Adrenal gland (tissue), 12 donors: ENCODE data around the gene UCN3. TPM values are rescaled to one million over a fixed set of nuclear protein-coding genes. Genes with fewer than 3 reads are reported as not detected.

Experiments
- DNase-seq, 7 donors: peaks; one replicate each; pipeline ENCODE4 v3.0.0-alpha.2; 2019 to 2020
- H3K27ac ChIP-seq, 5 donors: fragments of 200-600 bp; sonication (generic) in 4 of 5; 1 replicate in 3 of 5; 2 replicates in 2 of 5; pipeline versions ENCODE4 v1.5.1 to v1.8.0; 2016 to 2020; ENCODE audit warnings: mild to moderate bottlenecking in 1 of 5
- H3K27me3 ChIP-seq: fragments of 200-600 bp; 2 replicates; pipeline ENCODE4 v1.8.0; 2021
- H3K36me3 ChIP-seq, 2 donors: fragments of 200-600 bp; replicated peaks in 1 of 2; 1 replicate in 1 of 2; 2 replicates in 1 of 2; pipeline versions ENCODE4 v1.5.1 to v1.8.0; 2018 to 2022
- H3K4me1 ChIP-seq, 2 donors: fragments of 200-600 bp; replicated peaks in 1 of 2; 1 replicate in 1 of 2; 2 replicates in 1 of 2; pipeline versions ENCODE4 v1.5.1 to v1.8.0; 2018 to 2021
- H3K4me3 ChIP-seq, 4 donors: fragments of 200-600 bp; sonication (generic) in 3 of 4; one replicate each; pipeline ENCODE4 v1.5.1; 2016 to 2018
- H3K9me3 ChIP-seq, 3 donors: fragments of 200-600 bp; sonication (generic) in 1 of 3; replicated peaks in 1 of 3; 1 replicate in 2 of 3; 2 replicates in 1 of 3; pipeline versions ENCODE4 v1.5.1 to v1.8.0; 2016 to 2021
- CTCF ChIP-seq, 6 experiments: fragments of 450-650 bp in 4 of 6; fragments of 200-600 bp in 2 of 6; sonication (generic) in 1 of 6; IDR thresholded peaks; 1 replicate in 5 of 6; 2 replicates in 1 of 6; pipeline versions ENCODE4 v1.5.1 to v1.8.0; 2016 to 2021; ENCODE audit warnings: antibody characterized with exemption in 6 of 6, mild to moderate bottlenecking in 2 of 6, moderate library complexity in 1 of 6
- POLR2A ChIP-seq, 2 donors: fragments of 450-650 bp; IDR thresholded peaks; one replicate each; pipeline ENCODE4 v1.6.1; 2017; ENCODE audit warnings: antibody characterized with exemption in 2 of 2, mild to moderate bottlenecking in 2 of 2, moderate library complexity in 1 of 2
- WGBS, 4 donors: extraction: QIAGEN DNeasy Blood & Tissue Kit in 2 of 4; methylation state at CpG; one replicate each; pipeline versions ENCODE4 v1.1.5 to v1.1.7; 2013 to 2017; 5-methylcytosine and 5-hydroxymethylcytosine counted together
- intact Hi-C, 2 donors: fragments of 100-400 bp; cut with DNase I; formaldehyde crosslinking; loops; one replicate each; pipeline versions ENCODE4 v1.14.1 to v1.15.0; 2022 to 2023
- polyA plus RNA-seq, 3 donors: library from polyadenylated mRNA; stranded (reverse); fragments of 200-250 nt in 2 of 3; fragments of 350-450 nt in 1 of 3; fragmentation: Illumina TruSeq in 1 of 3; extraction: RNeasy Lipid Tissue Mini Kit (QIAGEN cat#74804) in 1 of 3; gene quantifications; one replicate each; pipeline ENCODE4 v1.2.3, GENCODE V29; 2013 to 2014
- total RNA-seq, 9 donors: library from RNA; depleted of rRNA in 4 of 9; stranded (reverse); fragments of >200 nt in 4 of 9; fragments of 120-200 nt in 1 of 9; fragmentation: NEBNext Ultra II Directional in 1 of 9; extraction: Animal tissue kit (Norgen Biotek cat#: 25700) in 1 of 9; gene quantifications; one replicate each; pipeline versions ENCODE4 v1.1.0 to v1.2.4, GENCODE V29; 2013 to 2023
- donor health status: healthy with polysubstance abuse.
- donor health status: Bipolar disorder and iron deficiency.
- donor health status: DM: yes; HTN: yes; CAD: no.
- donor health status: DM: no; HTN: no; CAD: no.
- donor health status: DM: no; HTN: no; CAD: no.
- donor health status: DM: yes; HTN: yes; CAD: no.

UCN3 gene
- total and polyA plus RNA-seq, 12 donors, result 0.20 to 1.0 (median 0.38) TPM; not detected in 8

- no peak for TF ChIP-seq POLR2A (IDR thresholded peaks at IDR 0.05)
- no peak for TF ChIP-seq CTCF (IDR thresholded peaks at IDR 0.05)
- Histone ChIP-seq H3K27ac (no peak overlapping the region), H3K36me3 (no peaks in the 10 kb centered on the region), H3K9me3 (peaks cover 0 to 8% (median 0%) of the 10 kb centered on the region in 3 donors), H3K4me1 (no peaks in the 10 kb centered on the region), H3K27me3 (no peaks in the 10 kb centered on the region), H3K4me3 (no peak overlapping the region)
- DNase-seq, result no peak
- 35 to 44% (median 38%) methylated on average over 2 of the region's 2 CpGs for WGBS, 4 donors
- intact Hi-C loops, result no loop called here
Observed at GRCh38 chr10:5423771-5424170, 59.0 kb downstream of the UCN3 start.

Other genes with a start within 250 kb of the UCN3 start
- not detected for gene AKR1C8, start 179.8 kb upstream of the UCN3 start, total RNA-seq
- not detected for gene AKR1C8, start 179.8 kb upstream of the UCN3 start, polyA plus RNA-seq
- not detected for gene AKR1C4, start 168.1 kb upstream of the UCN3 start, total RNA-seq
- gene AKR1C4, start 168.1 kb upstream of the UCN3 start, polyA plus RNA-seq, result under 1 TPM in 1 of 3 donors, not detected in 2; 0.20 TPM
- gene TUBAL3, start 39.9 kb downstream of the UCN3 start, total RNA-seq, result not detected
- gene TUBAL3, start 39.9 kb downstream of the UCN3 start, polyA plus RNA-seq, result not detected
- gene NET1, start 47.6 kb downstream of the UCN3 start, total RNA-seq, result 10 to 100 TPM; 13.3 to 26.2 (median 21.3) TPM
- gene NET1, start 47.6 kb downstream of the UCN3 start, polyA plus RNA-seq, result 10 to 100 TPM in 2 of 3 donors, 1 to 10 TPM in 1; 8.7 to 14.1 (median 12.4) TPM
- gene CALML5, start 134.6 kb downstream of the UCN3 start, total RNA-seq, result not detected
- not detected for gene CALML5, start 134.6 kb downstream of the UCN3 start, polyA plus RNA-seq
- not detected for gene CALML3, start 160.0 kb downstream of the UCN3 start, total RNA-seq
- gene CALML3, start 160.0 kb downstream of the UCN3 start, polyA plus RNA-seq, result under 1 TPM in 1 of 3 donors, not detected in 2; 0.07 TPM